GM18499 (cell line): Measurements from ENCODE around the gene NUP62.

Experiments used
- ATAC-seq: cut with Tn5 transposase; IDR thresholded peaks from one replicate; pipeline ENCODE4 v1.9.1; 2021; ENCODE audit warnings: moderate number of reproducible peaks; ENCODE audit not compliant: insufficient read depth, unreplicated experiment

The NUP62 gene

GRCh38 chr19:49907745-49908446, 21.4 kb downstream of the NUP62 start:
- ATAC-seq = no peak

- ATAC-seq = no peak
Observed at GRCh38 chr19:49906879-49907564, 22.3 kb downstream of the NUP62 start.

GRCh38 chr19:49904136-49904535, 25.2 kb downstream of the NUP62 start:
- ATAC-seq = no peak

- no peak for ATAC-seq
Observed at GRCh38 chr19:49896863-49897621, 32.3 kb downstream of the NUP62 start, which contains the start of gene IL4I1. Gene IL4I1 (minus strand): TSS chr19:49896887. CDS start chr19:49896160, 727 bp downstream.

- ATAC-seq = no peak
Observed at GRCh38 chr19:49895566-49896297, 33.6 kb downstream of the NUP62 start.

GRCh38 chr19:49894879-49895565, 34.3 kb downstream of the NUP62 start:
- ATAC-seq = no peak

- ATAC-seq = no peak
Observed at GRCh38 chr19:49894011-49894664, 35.2 kb downstream of the NUP62 start.

- no peak for ATAC-seq
Observed at GRCh38 chr19:49892716-49893115, 36.6 kb downstream of the NUP62 start.

GRCh38 chr19:49891393-49891792, 37.9 kb downstream of the NUP62 start:
- no peak for ATAC-seq

GRCh38 chr19:49890349-49891311, 38.7 kb downstream of the NUP62 start:
- no peak for ATAC-seq

GRCh38 chr19:49889687-49890348, 39.5 kb downstream of the NUP62 start:
- ATAC-seq = no peak

- ATAC-seq = no peak
Observed at GRCh38 chr19:49889038-49889686, 40.1 kb downstream of the NUP62 start.

- no peak for ATAC-seq
Observed at GRCh38 chr19:49888510-49888824, 40.8 kb downstream of the NUP62 start.

- ATAC-seq = no peak
Observed at GRCh38 chr19:49887665-49888509, 41.4 kb downstream of the NUP62 start.

GRCh38 chr19:49887037-49887664, 42.2 kb downstream of the NUP62 start:
- no peak for ATAC-seq

- no peak for ATAC-seq
Observed at GRCh38 chr19:49884760-49885159, 44.5 kb downstream of the NUP62 start.
